HG02870 (cell line): ENCODE results near the gene LYZL1.
"Not testable (repeated sequence)": the region's sequence is repeated elsewhere in the genome, so short reads cannot be mapped to it uniquely, and the experiment has no call there.

Experiments used
- ATAC-seq: cut with Tn5 transposase; IDR thresholded peaks from one replicate; pipeline ENCODE4 v1.9.1; 2021; ENCODE audit warnings: mild to moderate bottlenecking, moderate library complexity; ENCODE audit not compliant: unreplicated experiment

Gene LYZL1

DNA sequence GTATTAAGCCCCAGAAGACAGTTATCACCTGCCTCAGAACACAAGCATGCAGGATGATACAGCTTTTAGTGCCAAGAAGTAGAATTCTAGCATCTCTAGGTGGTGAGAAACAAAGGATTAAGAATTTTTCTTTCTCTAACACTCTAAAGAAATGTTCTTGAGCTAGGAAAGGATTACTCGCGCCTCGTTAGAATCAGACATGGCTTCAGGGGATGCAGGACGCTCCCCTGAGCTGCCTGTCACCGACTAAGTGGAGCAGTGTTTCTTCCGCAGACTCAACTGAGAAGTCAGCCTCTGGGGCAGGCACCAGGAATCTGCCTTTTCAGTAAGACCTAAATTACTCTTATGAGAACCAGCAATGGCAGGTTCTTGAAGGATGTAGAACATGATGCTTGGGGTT lies at the start of gene LYZL1:
TSS of gene LYZL1 (plus strand) at position 165 of the 400 bp plus-strand sequence. CDS start 2,798 bp downstream, outside the sequence.
- ATAC-seq, result not testable (repeated sequence)

DNA sequence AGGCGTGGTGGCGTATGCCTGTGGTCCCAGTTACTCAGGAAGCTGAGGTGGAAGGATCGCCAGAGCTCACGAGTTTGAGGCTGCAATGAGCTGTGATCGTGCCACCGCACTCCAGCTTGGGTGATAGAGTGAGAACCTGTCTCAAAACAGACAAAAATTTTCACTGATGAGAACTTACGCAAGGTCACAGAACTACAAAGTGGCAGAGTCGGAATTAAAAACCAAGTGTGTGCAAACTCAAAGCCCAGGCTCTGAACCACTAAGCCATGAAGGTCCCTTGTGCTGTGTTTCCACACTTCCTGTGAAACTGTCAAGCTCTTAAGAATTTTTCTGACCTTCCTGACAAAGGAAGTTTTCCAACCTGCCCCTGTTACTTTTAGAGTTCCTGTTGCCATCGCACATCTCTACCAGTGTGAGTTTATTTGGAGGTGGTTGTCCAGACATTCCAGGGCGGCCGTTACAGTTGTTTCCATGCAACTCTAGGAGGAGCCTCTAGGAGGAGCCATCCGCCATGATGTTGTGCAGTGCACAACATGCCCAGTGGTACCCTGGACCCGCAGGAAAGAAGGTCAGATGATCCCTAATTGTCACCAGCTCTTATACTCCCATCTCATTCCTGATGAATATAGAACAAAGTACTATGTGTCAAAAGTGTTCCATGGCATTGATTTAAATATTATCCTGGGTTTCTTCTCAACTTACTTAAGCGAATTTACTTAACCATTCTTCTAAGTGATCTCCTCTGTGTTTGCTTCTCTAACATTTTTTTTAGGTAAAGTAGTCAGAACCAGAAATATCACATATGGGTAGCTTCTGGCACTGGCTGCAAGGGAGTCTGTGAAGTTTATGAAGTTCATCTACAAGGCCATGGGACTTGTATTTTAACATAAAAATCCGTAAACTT lies 49.0 kb upstream of the LYZL1 start:
- ATAC-seq, result peak; percentile 45

DNA sequence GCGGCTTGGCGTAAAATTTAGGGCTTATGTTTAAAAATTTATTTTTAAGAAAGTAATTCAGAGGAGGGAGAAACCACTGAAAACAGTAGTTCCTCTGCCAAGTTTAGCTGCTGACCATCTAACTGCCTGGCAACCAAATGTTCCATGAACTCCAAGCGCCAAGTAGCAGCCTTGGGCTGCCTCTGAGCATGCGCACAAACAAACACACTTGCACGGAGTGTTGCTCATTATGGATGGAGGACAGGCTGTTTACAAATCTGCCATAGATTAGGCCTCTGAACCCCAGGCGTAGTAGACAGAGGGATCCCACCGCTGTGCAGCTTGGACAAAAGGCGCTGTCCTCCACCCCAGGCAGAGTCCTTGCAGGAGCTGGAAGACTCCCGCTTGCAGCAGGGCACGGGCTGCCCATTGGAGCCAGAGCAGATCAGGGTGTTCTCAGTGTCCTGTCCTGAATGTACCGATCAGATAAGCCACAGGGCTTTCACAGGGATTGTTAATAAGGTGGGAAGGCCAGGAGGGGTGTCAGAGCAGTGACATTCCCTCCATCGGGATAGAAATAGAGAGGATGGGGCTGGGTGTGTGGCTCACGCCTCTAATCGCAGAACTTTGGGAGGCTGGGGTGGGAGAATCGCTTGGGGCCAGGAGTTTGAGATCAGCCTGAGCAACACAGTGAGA lies 47.7 kb upstream of the LYZL1 start:
- no peak for ATAC-seq

DNA sequence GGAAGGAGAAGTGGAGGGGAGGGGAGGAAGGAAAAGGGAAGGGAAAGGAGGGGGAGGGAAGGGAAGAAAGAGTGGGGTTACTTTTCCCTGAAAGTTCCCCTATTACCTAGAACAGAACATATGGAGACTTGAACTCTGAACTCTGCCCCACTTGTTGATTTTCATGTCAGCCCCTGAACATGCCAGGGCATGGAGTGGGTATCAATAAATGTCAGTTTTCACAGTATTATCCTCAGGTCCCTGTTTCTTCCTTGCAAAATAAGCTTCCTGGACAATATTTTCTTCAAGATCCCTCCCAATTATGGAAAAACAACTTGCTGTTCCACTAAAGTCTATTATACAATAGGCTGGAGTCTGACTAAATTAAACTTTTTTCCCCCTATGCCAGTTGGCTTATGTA lies 46.9 kb upstream of the LYZL1 start:
- no peak for ATAC-seq

DNA sequence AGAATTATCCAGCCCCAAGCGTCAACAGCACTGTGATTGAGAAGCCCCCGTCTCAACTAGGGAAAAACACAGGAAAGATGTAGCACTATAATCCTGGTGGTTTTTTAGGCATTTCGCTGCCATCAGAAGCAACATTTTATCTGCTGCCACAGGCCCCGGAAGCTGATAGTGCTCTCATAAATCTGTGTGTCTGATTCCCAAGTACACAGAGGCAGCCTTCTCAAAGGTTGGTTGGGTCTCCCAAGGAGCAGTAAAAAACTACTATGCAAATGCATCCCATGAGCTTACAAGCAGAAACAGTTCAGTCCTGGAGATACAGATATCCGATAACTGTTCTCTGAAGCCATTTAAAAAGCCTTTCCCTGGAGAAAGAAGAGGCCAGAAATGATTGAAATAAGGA lies 45.8 kb upstream of the LYZL1 start:
- ATAC-seq, result no peak

DNA sequence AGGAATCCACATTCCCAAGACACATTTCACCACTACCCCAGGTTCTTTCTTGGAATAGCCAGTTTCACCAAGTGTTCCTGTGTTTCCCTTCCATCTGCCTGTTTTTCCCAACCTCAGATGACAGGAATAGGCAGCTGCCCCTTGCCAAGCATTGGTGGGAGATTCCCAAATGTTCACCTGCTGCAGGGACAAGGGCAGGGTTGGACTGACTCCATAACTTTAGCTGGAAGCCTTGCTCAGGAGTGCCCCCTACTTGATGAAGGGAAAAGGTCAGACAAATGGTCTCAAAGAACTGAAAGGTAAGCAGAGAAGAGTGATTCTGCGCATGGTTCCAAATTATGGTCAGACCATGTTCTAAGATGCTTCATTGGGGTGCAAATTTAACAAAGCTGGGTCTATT lies 45.1 kb upstream of the LYZL1 start:
- ATAC-seq, result no peak

DNA sequence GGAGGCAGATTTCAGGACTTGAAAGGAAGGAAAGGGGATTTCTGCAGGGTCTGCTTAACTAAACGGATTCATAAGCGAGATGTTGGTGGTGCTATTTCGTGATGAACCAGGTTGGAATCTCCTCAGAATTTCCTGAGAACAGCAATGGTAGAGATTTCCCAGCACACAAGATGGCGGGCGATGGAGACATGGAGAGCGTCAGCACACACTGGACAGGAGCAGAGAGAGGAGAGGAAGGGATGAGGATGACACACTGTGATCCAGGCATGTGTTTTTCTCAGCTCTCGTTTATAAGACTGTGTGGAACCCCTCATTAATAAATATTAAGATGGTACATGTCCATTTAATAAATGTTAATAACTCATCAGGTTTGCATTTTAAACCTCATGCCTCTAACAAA lies 43.9 kb upstream of the LYZL1 start:
- no peak for ATAC-seq

DNA sequence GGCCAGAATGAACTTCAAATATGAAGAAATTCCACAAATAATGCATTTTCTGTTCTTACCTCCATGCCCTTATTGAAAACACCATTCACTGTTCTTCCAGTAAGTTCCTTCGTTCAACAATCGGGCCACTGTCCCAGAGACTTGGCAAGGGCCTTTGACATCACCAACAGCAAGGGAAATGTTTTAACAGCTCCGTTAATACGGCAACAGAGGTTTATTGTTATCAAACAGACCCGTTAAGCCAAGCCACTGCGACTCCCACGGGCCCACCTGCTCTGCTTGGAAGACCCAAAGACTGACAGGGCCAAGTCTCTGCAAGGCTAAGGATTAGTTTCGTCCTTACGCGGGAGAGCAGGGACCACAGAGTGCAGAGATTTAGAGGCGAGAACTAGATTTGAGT lies 43.4 kb upstream of the LYZL1 start:
- no peak for ATAC-seq

DNA sequence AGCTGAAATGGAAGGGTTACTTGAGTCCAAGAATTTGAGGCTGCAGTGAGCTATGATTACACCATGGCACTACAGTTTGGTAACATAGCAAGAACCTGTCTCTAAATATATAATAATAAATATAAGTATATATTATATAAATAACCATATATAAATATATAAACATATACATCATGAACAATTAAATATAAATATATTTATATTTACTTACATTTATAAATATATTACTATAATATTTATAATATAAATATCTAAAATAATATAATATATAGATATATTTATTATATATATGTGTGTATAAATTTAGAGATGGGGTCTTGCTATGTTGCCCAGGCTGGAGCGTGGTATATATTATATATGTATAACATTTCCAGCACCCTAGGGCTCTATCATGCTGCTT lies 42.4 kb upstream of the LYZL1 start:
- ATAC-seq, result no peak

DNA sequence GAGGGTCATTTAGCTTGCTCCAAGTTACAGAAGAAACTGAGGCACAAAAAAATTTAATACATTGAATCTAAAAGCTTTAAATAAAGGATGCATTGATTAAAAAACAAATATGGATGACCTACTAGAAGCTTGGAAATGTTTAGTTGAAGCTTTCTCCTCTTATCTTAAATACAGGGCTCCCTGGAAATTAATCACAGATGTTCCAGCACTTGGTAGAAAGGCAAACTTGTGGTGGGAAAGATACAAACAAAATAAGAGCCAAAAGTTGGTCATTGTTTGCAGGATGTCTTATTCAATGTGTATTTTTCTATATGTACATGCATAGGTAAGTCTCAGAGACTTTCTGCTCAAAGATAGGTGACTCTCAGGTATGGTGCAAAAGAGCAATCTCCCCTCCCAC lies 40.7 kb upstream of the LYZL1 start:
- no peak for ATAC-seq

DNA sequence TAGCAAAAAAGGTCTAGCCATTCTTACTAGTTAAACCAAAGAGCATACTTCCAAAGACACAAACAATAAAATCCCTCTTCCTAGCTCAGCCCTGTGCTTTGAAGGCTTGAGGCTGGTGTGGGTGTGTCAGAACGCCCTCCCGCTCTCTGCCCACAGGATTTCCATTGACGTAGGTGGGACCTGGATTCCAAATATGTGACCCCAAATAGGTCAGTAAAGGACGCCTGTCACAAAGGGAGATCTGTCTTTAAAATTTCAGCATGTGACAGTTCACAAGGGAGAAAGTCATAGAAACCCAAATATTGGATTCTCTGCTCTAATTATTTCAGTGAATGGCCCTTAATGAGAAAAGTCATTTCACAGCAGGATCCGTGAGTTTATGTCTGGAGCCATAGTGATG lies 39.9 kb upstream of the LYZL1 start:
- ATAC-seq, result no peak

DNA sequence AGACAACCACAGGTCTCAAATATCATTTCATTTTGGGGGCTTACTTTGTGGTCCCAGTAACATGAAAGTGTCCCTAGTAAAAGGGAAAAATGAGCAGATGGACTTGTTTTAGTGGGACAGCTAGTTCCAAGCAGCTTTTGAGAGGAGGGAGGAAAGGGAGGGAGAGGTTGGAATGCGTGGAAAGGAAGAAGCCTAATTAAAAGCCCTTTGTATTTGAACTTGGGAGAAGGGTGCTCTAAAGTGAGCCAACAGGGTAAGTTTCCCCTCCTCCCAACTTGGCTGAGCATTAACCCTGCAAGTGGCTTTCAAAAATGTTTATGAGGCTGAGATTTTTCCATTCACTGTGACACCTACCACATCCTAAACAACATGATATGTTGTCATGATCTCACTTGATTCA lies 38.8 kb upstream of the LYZL1 start:
- ATAC-seq, result no peak

DNA sequence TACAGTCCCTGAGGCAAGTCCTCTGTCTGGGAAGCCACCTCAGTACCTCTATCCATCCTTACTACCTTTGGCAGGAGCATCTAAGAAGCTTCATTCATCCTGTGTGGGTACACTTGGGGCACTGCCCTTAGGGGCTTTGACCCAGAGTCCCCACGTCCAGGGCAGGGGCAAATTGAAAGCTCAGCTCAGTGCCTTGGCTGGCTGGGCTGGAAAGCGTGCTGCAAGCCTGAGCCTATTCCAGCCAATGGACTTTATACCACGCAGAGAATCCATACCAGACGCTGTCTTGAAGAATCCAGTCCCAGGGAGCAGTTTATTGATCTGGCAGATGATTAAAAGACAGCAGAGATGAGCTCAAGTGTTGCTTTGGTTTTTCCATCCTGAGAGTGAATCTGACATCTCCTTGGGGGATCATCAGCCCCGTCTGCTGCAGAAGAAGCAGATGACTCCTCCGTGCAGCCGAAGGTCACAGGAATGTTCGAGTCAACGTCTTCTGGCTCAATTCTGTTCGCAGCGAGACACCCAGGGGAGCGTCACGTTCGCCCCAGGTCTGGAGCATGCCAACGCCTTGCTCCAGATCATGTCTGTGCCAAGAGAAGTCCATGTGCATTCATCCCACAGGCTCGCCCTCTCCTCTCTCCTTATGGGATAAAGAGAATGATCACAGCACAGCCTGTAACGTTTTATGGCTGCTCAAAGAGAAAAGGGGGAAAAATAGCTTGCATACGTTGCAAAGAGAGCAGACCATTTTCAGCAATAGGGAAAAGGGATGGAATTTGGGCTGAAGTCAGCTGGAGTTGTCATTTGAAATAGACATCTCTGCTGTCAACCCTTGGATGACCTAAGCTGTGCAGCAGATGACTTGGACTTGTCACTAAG lies 35.8 kb upstream of the LYZL1 start:
- ATAC-seq, result no peak

DNA sequence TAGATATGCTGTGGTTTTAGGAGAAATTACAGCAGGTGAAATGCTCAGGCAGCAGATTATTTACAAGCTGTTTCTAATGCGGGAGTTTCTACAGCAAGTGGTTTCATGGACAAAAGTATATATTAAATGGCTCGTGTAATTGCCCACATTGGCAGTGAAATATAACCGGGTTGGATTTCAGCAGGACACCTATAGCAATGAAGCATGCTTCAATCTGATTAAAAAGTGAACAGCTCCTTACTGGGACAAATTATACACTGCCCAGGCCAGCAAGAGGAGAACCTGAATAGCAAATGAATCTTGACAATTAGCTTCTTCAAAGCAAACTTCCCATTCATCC lies 35.2 kb upstream of the LYZL1 start:
- no peak for ATAC-seq

DNA sequence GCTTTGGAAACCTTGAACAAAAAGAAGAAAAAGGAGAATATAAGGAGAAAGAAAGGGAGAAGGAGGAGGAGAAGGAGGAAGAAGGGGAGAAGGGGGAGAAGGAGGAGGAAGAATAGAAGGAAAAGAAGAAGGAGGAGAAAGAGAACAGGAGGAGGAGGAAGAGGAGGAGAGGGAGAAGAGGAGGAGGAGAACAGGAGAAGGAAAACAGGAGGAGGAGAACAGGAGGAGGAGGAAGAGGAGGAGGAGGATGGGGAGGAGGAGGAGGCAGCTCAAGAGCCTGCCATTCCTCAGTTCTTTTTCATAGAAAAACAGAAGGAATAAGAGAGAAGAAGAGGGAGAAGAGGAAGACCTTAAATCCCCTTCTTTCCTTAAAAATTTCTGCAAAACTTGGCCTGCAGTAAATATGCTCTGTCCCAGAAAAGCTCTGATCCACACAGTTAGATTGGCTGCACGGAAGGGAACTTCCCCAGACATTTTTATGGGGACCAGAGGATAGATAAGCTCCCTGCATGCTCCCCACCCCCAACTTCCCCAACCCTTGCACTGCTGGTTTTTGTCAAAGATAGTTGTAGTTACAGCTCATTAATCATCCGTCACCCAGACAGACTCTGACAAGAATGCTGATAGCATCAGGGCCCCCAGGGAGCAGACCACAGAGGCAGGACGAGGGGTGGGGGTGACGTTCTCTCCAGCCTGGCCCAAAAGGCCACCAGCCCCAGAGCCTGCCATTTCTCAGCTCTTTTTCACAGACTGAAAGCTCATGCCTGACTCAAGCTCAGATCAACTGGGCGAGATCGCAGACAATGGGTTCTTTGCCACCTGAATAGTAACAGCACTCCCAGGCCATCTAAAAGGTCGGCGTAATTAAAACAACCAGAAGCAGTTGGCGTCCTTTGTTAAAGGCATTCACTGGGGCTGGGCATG lies 34.5 kb upstream of the LYZL1 start:
- ATAC-seq, result no peak

DNA sequence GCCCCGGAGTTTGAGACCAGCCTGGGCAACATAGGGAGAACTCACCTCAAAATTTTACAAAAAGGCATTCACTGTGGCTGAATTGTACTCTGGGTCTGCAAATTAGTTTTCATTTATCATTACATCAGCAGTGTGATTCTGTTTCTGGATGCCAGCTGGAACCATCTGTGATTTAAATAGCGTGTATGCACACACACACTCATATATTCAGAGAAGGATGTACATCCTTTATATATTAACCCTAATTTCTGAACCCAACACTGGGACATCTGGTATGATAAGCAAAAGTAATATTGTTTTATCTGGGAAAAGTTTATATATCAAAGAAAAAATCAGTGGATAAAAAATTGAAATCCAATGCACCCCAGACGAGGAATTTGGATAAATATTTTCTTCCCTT lies 33.8 kb upstream of the LYZL1 start:
- no peak for ATAC-seq

DNA sequence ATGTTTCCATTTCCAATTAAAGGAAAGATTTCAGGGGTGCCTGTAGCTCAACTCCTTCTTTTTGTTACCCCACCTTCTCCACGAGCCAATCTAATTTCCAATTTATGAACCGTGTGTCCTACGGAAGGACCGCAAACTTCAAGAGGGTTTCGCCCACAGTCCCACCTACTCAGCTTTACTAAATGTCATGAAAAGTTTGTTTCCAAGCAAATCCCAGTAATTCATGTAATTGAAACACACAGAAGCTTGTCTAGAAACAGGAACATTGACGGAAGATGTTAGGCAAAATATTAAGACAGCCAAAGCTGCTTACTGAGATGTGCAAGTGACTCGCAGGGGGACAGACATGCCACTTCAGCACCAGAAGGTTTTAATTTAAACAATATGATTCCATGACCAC lies 32.9 kb upstream of the LYZL1 start:
- no peak for ATAC-seq

DNA sequence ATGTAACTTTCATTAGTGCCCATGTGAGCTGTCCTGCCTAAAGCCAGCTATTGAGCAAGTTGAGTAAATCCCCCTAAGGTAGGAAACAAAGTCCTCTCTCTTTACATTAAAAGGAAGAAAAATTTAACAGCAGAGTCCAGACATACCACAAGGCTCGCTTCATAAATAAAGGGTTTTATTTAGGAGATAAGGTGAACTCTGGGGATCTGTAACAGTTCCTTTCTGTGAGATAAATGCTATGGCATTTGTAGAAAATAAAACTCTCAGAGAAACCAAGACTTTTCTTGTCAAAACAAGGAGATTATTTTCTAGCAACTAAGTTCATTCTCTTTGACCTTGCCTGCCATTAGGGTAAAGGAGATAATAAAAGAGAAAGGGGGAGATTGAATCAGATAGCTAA lies 32.3 kb upstream of the LYZL1 start:
- no peak for ATAC-seq

DNA sequence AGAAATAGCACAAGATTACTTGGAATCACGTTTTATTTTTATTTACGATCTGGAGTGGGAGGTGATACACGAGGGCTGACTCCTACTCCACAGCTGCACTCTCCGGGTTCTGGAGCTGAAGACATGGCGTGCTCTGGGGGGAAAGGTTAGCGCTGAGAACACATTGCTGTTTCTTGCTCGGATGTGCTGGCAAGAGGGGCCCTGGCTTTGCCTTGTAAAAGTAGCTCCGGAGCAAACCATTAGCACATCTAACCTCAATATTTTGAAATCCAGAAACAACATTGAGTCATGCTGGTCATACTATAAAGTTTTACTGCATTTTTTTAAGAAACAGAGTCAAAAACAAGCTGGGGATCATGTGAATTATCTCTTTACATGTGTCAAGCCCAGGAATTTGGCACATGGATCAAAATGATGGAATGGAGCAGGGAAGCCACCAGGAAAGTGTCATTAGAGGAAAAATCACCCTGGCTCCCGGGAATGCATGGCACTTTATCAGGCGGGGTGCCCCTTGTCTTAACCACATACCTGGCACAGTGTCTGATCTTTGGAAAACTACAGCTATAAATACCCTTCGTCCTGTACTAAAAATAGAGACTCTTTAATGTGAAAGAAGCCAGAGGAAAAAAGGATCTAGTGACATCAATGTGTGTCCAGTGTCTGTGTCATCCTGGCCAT lies 31.6 kb upstream of the LYZL1 start:
- no peak for ATAC-seq

DNA sequence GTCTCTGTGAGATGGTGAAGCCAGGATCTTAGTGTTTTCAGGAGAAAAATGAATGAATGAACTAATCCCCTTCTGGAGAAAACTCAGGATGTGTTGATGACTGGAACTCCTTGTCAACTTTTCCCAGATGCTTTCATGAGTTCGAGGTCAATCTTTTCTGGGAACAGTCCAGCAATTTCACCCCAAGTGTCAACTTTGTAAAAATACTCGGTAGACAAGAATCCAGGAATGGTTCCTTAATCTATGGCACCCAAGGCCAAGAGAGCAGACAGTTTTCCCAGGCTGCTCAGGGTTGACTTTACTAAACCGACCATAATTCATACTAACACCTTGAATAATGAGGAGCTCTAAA lies 31.1 kb upstream of the LYZL1 start:
- no peak for ATAC-seq
